22Rv1 (cell line): ENCODE data around the gene MYCL.
A peak's percentile ranks its signal among the peaks of the same experiment; 100 is the strongest.
"Not testable (repeated sequence)": the region's sequence is repeated elsewhere in the genome, so short reads cannot be mapped to it uniquely, and the experiment has no call there.

ENCODE experiments used
- H3K27ac ChIP-seq: fragments of 450-650 bp; 2 replicates; pipeline ENCODE4 v1.5.1; 2017
- CTCF ChIP-seq: fragments of 450-650 bp; IDR thresholded peaks from 2 replicates; pipeline ENCODE4 v1.5.1; 2017; ENCODE audit warnings: mild to moderate bottlenecking
- ZFX ChIP-seq: fragments of 450-650 bp; IDR thresholded peaks from 2 replicates; pipeline ENCODE4 v1.6.1; 2017; ENCODE audit warnings: antibody characterized with exemption, borderline replicate concordance

The MYCL gene

GRCh38 chr1:39885516-39885915, 16.2 kb downstream of the MYCL start:
- TF ChIP-seq ZFX (no peak), CTCF (no peak)
- H3K27ac ChIP-seq: no peak overlapping the region

- TF ChIP-seq ZFX (no peak), CTCF (no peak)
- H3K27ac ChIP-seq: no peak overlapping the region
These were observed 19.6 kb downstream of the MYCL start for GRCh38 chr1:39882152-39882551.

GRCh38 chr1:39877980-39878956, 23.4 kb downstream of the MYCL start:
- peak overlapping the region; percentile 54 for H3K27ac ChIP-seq

GRCh38 chr1:39877231-39877778, 24.4 kb downstream of the MYCL start:
- TF ChIP-seq ZFX (no peak), CTCF (no peak)
- peak overlapping the region; percentile 54 for H3K27ac ChIP-seq

More at GRCh38 chr1:39877980-39878956, 23.4 kb downstream of the MYCL start:
- TF ChIP-seq CTCF (no peak), ZFX (no peak)

GRCh38 chr1:39876144-39876543, 25.6 kb downstream of the MYCL start:
- TF ChIP-seq ZFX (no peak), CTCF (no peak)
- H3K27ac ChIP-seq: no peak overlapping the region

- TF ChIP-seq CTCF (no peak), ZFX (no peak)
- no peak overlapping the region for H3K27ac ChIP-seq
These were observed 29.0 kb downstream of the MYCL start for GRCh38 chr1:39872698-39873097.

- no peak for TF ChIP-seq ZFX
- TF ChIP-seq CTCF: no peak
- no peak overlapping the region for H3K27ac ChIP-seq
These were observed 29.9 kb downstream of the MYCL start for GRCh38 chr1:39871796-39872195.

GRCh38 chr1:39871043-39871442, 30.7 kb downstream of the MYCL start:
- not testable (repeated sequence) for H3K27ac ChIP-seq

GRCh38 chr1:39869538-39870112, 32.1 kb downstream of the MYCL start:
- not testable (repeated sequence) for H3K27ac ChIP-seq
